Liver (tissue), 9 donors: Measurements from ENCODE around the gene TMEM243. TPM values are rescaled to one million over a fixed set of nuclear protein-coding genes. Genes with fewer than 3 reads are reported as not detected.

Experiments used
- DNase-seq: peaks from one replicate; pipeline ENCODE4 v3.0.0-alpha.2; 2017; ENCODE audit warnings: low spot score
- H3K27ac ChIP-seq, 2 donors: one replicate each; pipeline ENCODE4 v1.7.0; 2013; ENCODE audit warnings: inconsistent platforms in 2 of 2, low read length in 2 of 2, control low read depth in 1 of 2, low read depth in 1 of 2, mild to moderate bottlenecking in 1 of 2
- H3K27me3 ChIP-seq, 4 donors: one replicate each; pipeline versions ENCODE4 v1.6.1 to v1.7.0; 2013; ENCODE audit warnings: low read length in 3 of 4, inconsistent platforms in 1 of 4, mild to moderate bottlenecking in 1 of 4, moderate library complexity in 1 of 4; ENCODE audit not compliant: control insufficient read depth in 4 of 4, insufficient read depth in 4 of 4
- H3K36me3 ChIP-seq, 4 donors: one replicate each; pipeline versions ENCODE4 v1.6.1 to v1.7.0; 2013; ENCODE audit warnings: low read length in 3 of 4, mild to moderate bottlenecking in 3 of 4, low read depth in 1 of 4, moderate library complexity in 1 of 4; ENCODE audit not compliant: control insufficient read depth in 4 of 4, insufficient read depth in 3 of 4
- H3K4me1 ChIP-seq, 4 donors: one replicate each; pipeline versions ENCODE4 v1.6.1 to v1.7.0; 2013; ENCODE audit warnings: low read length in 3 of 4, mild to moderate bottlenecking in 3 of 4, moderate library complexity in 1 of 4; ENCODE audit not compliant: control insufficient read depth in 4 of 4, insufficient read depth in 4 of 4
- H3K4me3 ChIP-seq, 3 donors: one replicate each; pipeline versions ENCODE4 v1.6.1 to v1.7.0; 2013; ENCODE audit warnings: low read length in 3 of 3, control low read depth in 1 of 3, low read depth in 1 of 3, mild to moderate bottlenecking in 1 of 3
- H3K9ac ChIP-seq, 2 donors: one replicate each; pipeline ENCODE4 v1.7.0; 2013; ENCODE audit warnings: low read length in 2 of 2, mild to moderate bottlenecking in 2 of 2, moderate library complexity in 2 of 2, control low read depth in 1 of 2, low read depth in 1 of 2
- H3K9me3 ChIP-seq, 4 donors: one replicate each; pipeline versions ENCODE4 v1.6.1 to v1.7.0; 2013; ENCODE audit warnings: low read length in 3 of 4; ENCODE audit not compliant: control insufficient read depth in 4 of 4
- ATF3 ChIP-seq: IDR thresholded peaks from 2 replicates; pipeline ENCODE4 v1.6.1; 2016; ENCODE audit warnings: antibody characterized with exemption
- CTCF ChIP-seq: fragments of 150-350 bp; IDR thresholded peaks from 2 replicates; pipeline ENCODE4 v1.5.1; 2017; ENCODE audit warnings: improper control_type of control experiment, low read depth, low read length; ENCODE audit not compliant: missing input control
- EGR1 ChIP-seq, 2 donors: IDR thresholded peaks; 2 replicates each; pipeline ENCODE4 v1.6.1; 2016 to 2018; ENCODE audit warnings: antibody characterized with exemption in 2 of 2, low read depth in 2 of 2
- FOXA1 ChIP-seq: IDR thresholded peaks from 2 replicates; pipeline ENCODE4 v1.6.1; 2016; ENCODE audit warnings: antibody characterized with exemption
- FOXA2 ChIP-seq: IDR thresholded peaks from 2 replicates; pipeline ENCODE4 v1.6.1; 2016; ENCODE audit warnings: antibody characterized with exemption
- GABPA ChIP-seq, 2 donors: IDR thresholded peaks in 1 of 2; conservative IDR thresholded peaks in 1 of 2; 2 replicates each; pipeline ENCODE4 v1.6.1; 2016; ENCODE audit warnings: antibody characterized with exemption in 2 of 2, mild to moderate bottlenecking in 1 of 2, moderate library complexity in 1 of 2
- HNF4A ChIP-seq, 2 donors: conservative IDR thresholded peaks; 2 replicates each; pipeline ENCODE4 v1.6.1; 2016; ENCODE audit warnings: antibody characterized with exemption in 2 of 2, mild to moderate bottlenecking in 2 of 2
- HNF4G ChIP-seq: IDR thresholded peaks from 2 replicates; pipeline ENCODE4 v1.6.1; 2016; ENCODE audit warnings: antibody characterized with exemption
- JUND ChIP-seq, 2 donors: IDR thresholded peaks; 2 replicates each; pipeline ENCODE4 v1.6.1; 2016; ENCODE audit warnings: antibody characterized with exemption in 2 of 2
- NR2F2 ChIP-seq: IDR thresholded peaks from 2 replicates; pipeline ENCODE4 v1.6.1; 2016; ENCODE audit warnings: antibody characterized with exemption
- RAD21 ChIP-seq, 2 donors: IDR thresholded peaks; 2 replicates each; pipeline ENCODE4 v1.6.1; 2016; ENCODE audit warnings: antibody characterized with exemption in 2 of 2, mild to moderate bottlenecking in 2 of 2
- REST ChIP-seq: IDR thresholded peaks from 2 replicates; pipeline ENCODE4 v1.6.1; 2016; ENCODE audit warnings: antibody characterized with exemption, mild to moderate bottlenecking
- RXRA ChIP-seq, 2 donors: IDR thresholded peaks; 2 replicates each; pipeline ENCODE4 v1.6.1; 2017 to 2018; ENCODE audit warnings: antibody characterized with exemption in 2 of 2, mild to moderate bottlenecking in 1 of 2
- SP1 ChIP-seq: IDR thresholded peaks from 2 replicates; pipeline ENCODE4 v1.6.1; 2018; ENCODE audit warnings: antibody characterized with exemption, mild to moderate bottlenecking
- TAF1 ChIP-seq: conservative IDR thresholded peaks from 2 replicates; pipeline ENCODE4 v1.6.1; 2016; ENCODE audit warnings: antibody characterized with exemption, mild to moderate bottlenecking
- YY1 ChIP-seq: IDR thresholded peaks from 2 replicates; pipeline ENCODE4 v1.6.1; 2016; ENCODE audit warnings: antibody characterized with exemption, mild to moderate bottlenecking
- WGBS: extraction: QIAGEN DNeasy Blood & Tissue Kit; methylation state at CpG from one replicate; pipeline ENCODE4 v1.1.7; 2013; 5-methylcytosine and 5-hydroxymethylcytosine counted together
- polyA plus RNA-seq, 2 donors: library from polyadenylated mRNA; stranded (reverse) in 1 of 2; unstranded in 1 of 2; fragments of 200-250 nt in 1 of 2; fragments of >200 nt in 1 of 2; fragmentation: Nextera tagmentation in 1 of 2; extraction: Ambion mirVana in 1 of 2; gene quantifications; one replicate each; pipeline versions ENCODE4 v1.2.1 to v1.2.3, GENCODE V29; 2013 to 2015
- total RNA-seq, 2 donors: library from RNA; depleted of rRNA; stranded (reverse); fragments of >200 nt; gene quantifications; one replicate each; pipeline ENCODE4 v1.2.3, GENCODE V29; 2014
- TF ChIP-seq, protein P1 (sequence below): IDR thresholded peaks from 2 replicates; pipeline ENCODE4 v1.6.1; 2016; ENCODE audit warnings: antibody characterized with exemption
- TF ChIP-seq, protein P2 (sequence below): IDR thresholded peaks from 2 replicates; pipeline ENCODE4 v1.6.1; 2016; ENCODE audit warnings: antibody characterized with exemption
- donor health status: healthy.
- donor health status: healthy.
- donor health status: healthy.
- donor health status: healthy.
- donor health status: healthy.

The TMEM243 gene
- total and polyA plus RNA-seq, 4 donors, result 4.8 to 8.0 (median 5.5) TPM

DNA sequence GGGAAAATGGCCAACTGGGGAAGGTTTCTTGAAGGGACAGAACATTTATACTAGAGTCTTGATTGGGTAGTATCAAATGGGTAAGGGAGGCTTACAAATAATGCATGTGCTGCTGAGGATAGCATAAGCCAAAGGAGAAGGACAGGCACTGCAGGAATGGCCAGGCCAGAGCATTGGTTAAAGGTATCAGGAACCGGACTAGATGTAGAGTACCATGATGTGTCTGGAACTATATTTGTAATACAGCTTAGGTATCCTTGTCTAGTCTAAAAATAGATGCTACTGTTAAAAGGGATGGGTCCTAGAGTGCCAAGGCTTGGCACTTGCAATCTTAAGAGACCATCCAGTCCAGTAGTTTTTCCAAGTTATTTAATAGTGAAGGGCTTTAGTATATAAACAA, 20.3 kb downstream of the TMEM243 start:
- peaks cover 3 to 38% (median 32%) of the 10 kb centered on the region in 4 donors for H3K36me3 ChIP-seq
- 97% methylated on average over 1 of the region's 1 CpG for WGBS
- no peaks in the 10 kb centered on the region for H3K9me3 ChIP-seq
- H3K9ac ChIP-seq, result no peak overlapping the region
- H3K27me3 ChIP-seq, result no peaks in the 10 kb centered on the region
- no peak for DNase-seq
- H3K4me3 ChIP-seq, result no peak overlapping the region
- no peaks in the 10 kb centered on the region for H3K4me1 ChIP-seq
- no peak overlapping the region for H3K27ac ChIP-seq
- TF ChIP-seq FOXA2, result no peak
- TF ChIP-seq NR2F2, result no peak
- no peak for TF ChIP-seq RAD21 (IDR thresholded peaks at IDR 0.05)
- no peak for TF ChIP-seq JUND (IDR thresholded peaks at IDR 0.05)
- TF ChIP-seq, protein P1, sequence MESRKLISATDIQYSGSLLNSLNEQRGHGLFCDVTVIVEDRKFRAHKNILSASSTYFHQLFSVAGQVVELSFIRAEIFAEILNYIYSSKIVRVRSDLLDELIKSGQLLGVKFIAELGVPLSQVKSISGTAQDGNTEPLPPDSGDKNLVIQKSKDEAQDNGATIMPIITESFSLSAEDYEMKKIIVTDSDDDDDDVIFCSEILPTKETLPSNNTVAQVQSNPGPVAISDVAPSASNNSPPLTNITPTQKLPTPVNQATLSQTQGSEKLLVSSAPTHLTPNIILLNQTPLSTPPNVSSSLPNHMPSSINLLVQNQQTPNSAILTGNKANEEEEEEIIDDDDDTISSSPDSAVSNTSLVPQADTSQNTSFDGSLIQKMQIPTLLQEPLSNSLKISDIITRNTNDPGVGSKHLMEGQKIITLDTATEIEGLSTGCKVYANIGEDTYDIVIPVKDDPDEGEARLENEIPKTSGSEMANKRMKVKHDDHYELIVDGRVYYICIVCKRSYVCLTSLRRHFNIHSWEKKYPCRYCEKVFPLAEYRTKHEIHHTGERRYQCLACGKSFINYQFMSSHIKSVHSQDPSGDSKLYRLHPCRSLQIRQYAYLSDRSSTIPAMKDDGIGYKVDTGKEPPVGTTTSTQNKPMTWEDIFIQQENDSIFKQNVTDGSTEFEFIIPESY, result no peak
- TF ChIP-seq TAF1, result no peak
- no peak for TF ChIP-seq REST
- no peak for TF ChIP-seq ATF3
- TF ChIP-seq GABPA (IDR thresholded peaks at IDR 0.05 in 1 of 2, conservative IDR thresholded peaks at IDR 0.05 in 1 of 2), result no peak
- TF ChIP-seq FOXA1, result no peak
- TF ChIP-seq, protein P2, sequence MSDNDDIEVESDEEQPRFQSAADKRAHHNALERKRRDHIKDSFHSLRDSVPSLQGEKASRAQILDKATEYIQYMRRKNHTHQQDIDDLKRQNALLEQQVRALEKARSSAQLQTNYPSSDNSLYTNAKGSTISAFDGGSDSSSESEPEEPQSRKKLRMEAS, result no peak
- TF ChIP-seq HNF4G, result no peak

DNA sequence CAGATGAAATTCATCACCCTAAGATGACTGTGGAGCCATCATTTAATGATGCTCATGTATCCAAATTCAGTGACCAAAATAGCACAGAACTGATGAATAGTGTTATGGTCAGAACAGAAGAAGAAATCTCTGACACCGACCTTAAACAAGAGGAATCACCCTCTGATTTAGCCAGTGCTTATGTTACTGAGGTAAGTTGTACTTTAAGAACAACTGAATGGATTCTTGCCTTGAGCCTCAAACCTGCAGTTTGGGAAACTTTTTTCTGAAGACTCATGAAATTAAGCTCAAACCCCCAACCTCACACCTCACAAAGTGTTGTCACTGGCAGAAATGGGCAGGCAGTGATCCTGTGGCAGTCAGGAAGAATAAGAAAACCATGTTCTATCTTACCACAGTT, 25.6 kb downstream of the TMEM243 start:
- Histone ChIP-seq H3K27ac (no peak overlapping the region), H3K36me3 (peaks cover 7 to 81% (median 66%) of the 10 kb centered on the region in 4 donors), H3K27me3 (no peaks in the 10 kb centered on the region)
- TF ChIP-seq, protein P1, result no peak
- TF ChIP-seq GABPA (IDR thresholded peaks at IDR 0.05 in 1 of 2, conservative IDR thresholded peaks at IDR 0.05 in 1 of 2) (no peak), EGR1 (IDR thresholded peaks at IDR 0.05; ENCODE audit: low read depth in 2 of 2) (no peak), TAF1 (no peak), HNF4G (no peak), RAD21 (IDR thresholded peaks at IDR 0.05) (no peak), JUND (IDR thresholded peaks at IDR 0.05) (no peak), HNF4A (conservative IDR thresholded peaks at IDR 0.05) (no peak), FOXA2 (no peak), SP1 (no peak), REST (no peak), YY1 (no peak), FOXA1 (no peak), NR2F2 (no peak), CTCF (no peak), RXRA (IDR thresholded peaks at IDR 0.05) (no peak)
- TF ChIP-seq, protein P2, result no peak

More for the DNA sequence above, 25.6 kb downstream of the TMEM243 start:
- DNase-seq, result no peak
- H3K4me3 ChIP-seq, result no peak overlapping the region
- H3K4me1 ChIP-seq, result no peaks in the 10 kb centered on the region
- WGBS, result 98% methylated on average over 1 of the region's 1 CpG
- H3K9ac ChIP-seq, result no peak overlapping the region
- H3K9me3 ChIP-seq, result no peaks in the 10 kb centered on the region
